Endothelial cell (in vitro differentiated cells): ENCODE measurements around the gene ELMO3. TPM values are rescaled to one million over a fixed set of nuclear protein-coding genes. Genes with fewer than 3 reads are reported as not detected.

ENCODE experiments used
- DNase-seq: peaks from one replicate; pipeline ENCODE4 v3.0.0; 2021; ENCODE audit warnings: low spot score
- H3K27ac Mint-ChIP-seq: one replicate; pipeline ENCODE4 v1.8.0; 2021; ENCODE audit warnings: mixed read lengths, inconsistent platforms; ENCODE audit not compliant: unreplicated experiment
- H3K27me3 Mint-ChIP-seq: one replicate; pipeline ENCODE4 v1.8.0; 2021; ENCODE audit warnings: mild to moderate bottlenecking, moderate library complexity, mixed read lengths, inconsistent platforms; ENCODE audit not compliant: unreplicated experiment
- H3K36me3 Mint-ChIP-seq: one replicate; pipeline ENCODE4 v1.8.0; 2021; ENCODE audit warnings: mild to moderate bottlenecking, low read depth, mixed read lengths, inconsistent platforms; ENCODE audit not compliant: unreplicated experiment
- H3K4me1 Mint-ChIP-seq: one replicate; pipeline ENCODE4 v1.8.0; 2021; ENCODE audit warnings: mild to moderate bottlenecking, mixed read lengths, inconsistent platforms; ENCODE audit not compliant: unreplicated experiment
- H3K4me3 Mint-ChIP-seq: one replicate; pipeline ENCODE4 v1.8.0; 2021; ENCODE audit warnings: mild to moderate bottlenecking, mixed read lengths, inconsistent platforms; ENCODE audit not compliant: unreplicated experiment
- H3K9me3 Mint-ChIP-seq: one replicate; pipeline ENCODE4 v1.8.0; 2021; ENCODE audit warnings: mixed read lengths, inconsistent platforms; ENCODE audit not compliant: unreplicated experiment
- CTCF ChIP-seq: fragments of 200-600 bp; sonication (generic); IDR thresholded peaks from one replicate; pipeline ENCODE4 v1.5.0; 2021; ENCODE audit warnings: antibody characterized with exemption; ENCODE audit not compliant: unreplicated experiment
- total RNA-seq: library from RNA; stranded (reverse); fragmentation: NEBNext Ultra II Directional; extraction: Animal tissue kit (Norgen Biotek cat#: 25700); gene quantifications from one replicate; pipeline ENCODE4 v1.2.1, GENCODE V29; 2021; ENCODE audit not compliant: unreplicated experiment

ELMO3 gene
- total RNA-seq, 1 donor from 2014 or later, result 25.3 TPM

GRCh38 chr16:67216612-67217490 is 17.9 kb downstream of the ELMO3 start:
- no peak for TF ChIP-seq CTCF
- peak overlapping the region; percentile 99 for H3K27ac Mint-ChIP-seq
- peaks cover 60% of the 10 kb centered on the region for H3K4me1 Mint-ChIP-seq
- peaks cover 30% of the 10 kb centered on the region for H3K27me3 Mint-ChIP-seq
- DNase-seq, result peak; percentile 50
- H3K9me3 Mint-ChIP-seq, result no peaks in the 10 kb centered on the region
- peaks cover 28% of the 10 kb centered on the region for H3K36me3 Mint-ChIP-seq
- peak overlapping the region; percentile 57 for H3K4me3 Mint-ChIP-seq

GRCh38 chr16:67223992-67224391 is 25.1 kb downstream of the ELMO3 start:
- no peak for TF ChIP-seq CTCF
- Mint-ChIP-seq H3K36me3 (peaks cover 31% of the 10 kb centered on the region), H3K4me3 (no peak overlapping the region), H3K4me1 (peaks cover 67% of the 10 kb centered on the region), H3K9me3 (no peaks in the 10 kb centered on the region), H3K27me3 (peaks cover 19% of the 10 kb centered on the region), H3K27ac (peak overlapping the region; percentile 55)
- no peak for DNase-seq

- Mint-ChIP-seq H3K4me1 (peaks cover 50% of the 10 kb centered on the region), H3K36me3 (peaks cover 25% of the 10 kb centered on the region), H3K9me3 (no peaks in the 10 kb centered on the region), H3K4me3 (peak overlapping the region; percentile 99), H3K27ac (peak overlapping the region; percentile 65), H3K27me3 (peaks cover 23% of the 10 kb centered on the region)
- TF ChIP-seq CTCF, result no peak
- no peak for DNase-seq
Measured at GRCh38 chr16:67226295-67226803, 27.4 kb downstream of the ELMO3 start.

GRCh38 chr16:67226804-67227566 is 28.1 kb downstream of the ELMO3 start, which contains the start of gene TMEM208:
TMEM208 (plus strand) TSS chr16:67227130; CDS start chr16:67227219, 89 bp downstream.
- H3K9me3 Mint-ChIP-seq, result no peaks in the 10 kb centered on the region
- peak; percentile 98 for DNase-seq
- H3K4me1 Mint-ChIP-seq, result peaks cover 50% of the 10 kb centered on the region
- peaks cover 25% of the 10 kb centered on the region for H3K36me3 Mint-ChIP-seq
- no peak for TF ChIP-seq CTCF
- H3K27ac Mint-ChIP-seq, result peak within 1 kb of the TSS; percentile 95
- H3K27me3 Mint-ChIP-seq, result peaks cover 27% of the 10 kb centered on the region
- peak within 1 kb of the TSS; percentile 99 for H3K4me3 Mint-ChIP-seq
